WTC11 (cell line): ENCODE measurements around the gene TMEM60.

ENCODE experiments used
- FOXP1 ChIP-seq: sonication (generic); formaldehyde crosslinking; IDR thresholded peaks from 2 replicates; pipeline ENCODE4 v1.8.0; 2022; ENCODE audit warnings: missing genetic modification reagents, mild to moderate bottlenecking, moderate library complexity, borderline replicate concordance
- NR2C2 ChIP-seq: sonication (generic); formaldehyde crosslinking; IDR thresholded peaks from 2 replicates; pipeline ENCODE4 v1.8.0; 2022; ENCODE audit warnings: mild to moderate bottlenecking, missing genetic modification reagents
- NR3C1 ChIP-seq: sonication (generic); formaldehyde crosslinking; conservative IDR thresholded peaks from 2 replicates; pipeline ENCODE4 v1.8.1; 2023; ENCODE audit warnings: low read depth, mild to moderate bottlenecking, missing genetic modification reagents
- PRDM15 ChIP-seq: sonication (generic); formaldehyde crosslinking; IDR thresholded peaks from 2 replicates; pipeline ENCODE4 v1.8.0; 2022; ENCODE audit warnings: missing genetic modification reagents
- ZNF423 ChIP-seq: fragments of 250-450 bp; sonication (Bioruptor Pico); IDR thresholded peaks from 2 replicates; pipeline ENCODE4 v2.1.2; 2022; ENCODE audit warnings: mild to moderate bottlenecking, moderate library complexity
- TF ChIP-seq, protein P1 (sequence below): sonication (generic); formaldehyde crosslinking; IDR thresholded peaks from 2 replicates; pipeline ENCODE4 v1.8.1; 2022; ENCODE audit warnings: low read depth, missing genetic modification reagents, borderline replicate concordance
- TF ChIP-seq, protein P2 (sequence below): fragments of 200-600 bp; IDR thresholded peaks from 2 replicates; pipeline ENCODE4 v1.8.0; 2022; ENCODE audit warnings: antibody characterized with exemption
- TF ChIP-seq, protein P3 (sequence below): sonication (generic); formaldehyde crosslinking; IDR thresholded peaks from 2 replicates; pipeline ENCODE4 v1.8.0; 2022; ENCODE audit warnings: mild to moderate bottlenecking, missing genetic modification reagents

- TF ChIP-seq, protein P1, sequence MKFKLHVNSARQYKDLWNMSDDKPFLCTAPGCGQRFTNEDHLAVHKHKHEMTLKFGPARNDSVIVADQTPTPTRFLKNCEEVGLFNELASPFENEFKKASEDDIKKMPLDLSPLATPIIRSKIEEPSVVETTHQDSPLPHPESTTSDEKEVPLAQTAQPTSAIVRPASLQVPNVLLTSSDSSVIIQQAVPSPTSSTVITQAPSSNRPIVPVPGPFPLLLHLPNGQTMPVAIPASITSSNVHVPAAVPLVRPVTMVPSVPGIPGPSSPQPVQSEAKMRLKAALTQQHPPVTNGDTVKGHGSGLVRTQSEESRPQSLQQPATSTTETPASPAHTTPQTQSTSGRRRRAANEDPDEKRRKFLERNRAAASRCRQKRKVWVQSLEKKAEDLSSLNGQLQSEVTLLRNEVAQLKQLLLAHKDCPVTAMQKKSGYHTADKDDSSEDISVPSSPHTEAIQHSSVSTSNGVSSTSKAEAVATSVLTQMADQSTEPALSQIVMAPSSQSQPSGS (CRISPR knock-in tag), result no peak
- TF ChIP-seq, protein P2, sequence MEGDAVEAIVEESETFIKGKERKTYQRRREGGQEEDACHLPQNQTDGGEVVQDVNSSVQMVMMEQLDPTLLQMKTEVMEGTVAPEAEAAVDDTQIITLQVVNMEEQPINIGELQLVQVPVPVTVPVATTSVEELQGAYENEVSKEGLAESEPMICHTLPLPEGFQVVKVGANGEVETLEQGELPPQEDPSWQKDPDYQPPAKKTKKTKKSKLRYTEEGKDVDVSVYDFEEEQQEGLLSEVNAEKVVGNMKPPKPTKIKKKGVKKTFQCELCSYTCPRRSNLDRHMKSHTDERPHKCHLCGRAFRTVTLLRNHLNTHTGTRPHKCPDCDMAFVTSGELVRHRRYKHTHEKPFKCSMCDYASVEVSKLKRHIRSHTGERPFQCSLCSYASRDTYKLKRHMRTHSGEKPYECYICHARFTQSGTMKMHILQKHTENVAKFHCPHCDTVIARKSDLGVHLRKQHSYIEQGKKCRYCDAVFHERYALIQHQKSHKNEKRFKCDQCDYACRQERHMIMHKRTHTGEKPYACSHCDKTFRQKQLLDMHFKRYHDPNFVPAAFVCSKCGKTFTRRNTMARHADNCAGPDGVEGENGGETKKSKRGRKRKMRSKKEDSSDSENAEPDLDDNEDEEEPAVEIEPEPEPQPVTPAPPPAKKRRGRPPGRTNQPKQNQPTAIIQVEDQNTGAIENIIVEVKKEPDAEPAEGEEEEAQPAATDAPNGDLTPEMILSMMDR, result no peak
- no peak for TF ChIP-seq ZNF423
- no peak for TF ChIP-seq NR3C1 (CRISPR knock-in tag)
- no peak for TF ChIP-seq NR2C2
- TF ChIP-seq FOXP1 (CRISPR knock-in tag), result no peak
- TF ChIP-seq PRDM15 (CRISPR knock-in tag), result no peak
- TF ChIP-seq, protein P3, sequence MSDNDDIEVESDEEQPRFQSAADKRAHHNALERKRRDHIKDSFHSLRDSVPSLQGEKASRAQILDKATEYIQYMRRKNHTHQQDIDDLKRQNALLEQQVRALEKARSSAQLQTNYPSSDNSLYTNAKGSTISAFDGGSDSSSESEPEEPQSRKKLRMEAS (CRISPR knock-in tag), result no peak
Measured at GRCh38 chr7:77811516-77812289, 13.5 kb upstream of the TMEM60 start.
